PFSK-1 (cell line): ENCODE measurements around the gene DCLK2.

Source experiments
- SIN3A ChIP-seq: IDR thresholded peaks from 2 replicates; pipeline ENCODE4 v1.6.1; 2012; ENCODE audit warnings: mild to moderate bottlenecking, low read length, moderate library complexity, borderline replicate concordance; ENCODE audit not compliant: insufficient read depth
- TF ChIP-seq, protein P1 (sequence below), 2 experiments: IDR thresholded peaks; 2 replicates each; pipeline versions ENCODE4 v1.6.1 to v1.8.0; 2011 to 2012; ENCODE audit warnings: low read depth in 2 of 2, low read length in 2 of 2, control low read depth in 1 of 2, inconsistent platforms in 1 of 2, mild to moderate bottlenecking in 1 of 2, moderate library complexity in 1 of 2; ENCODE audit not compliant: insufficient read depth in 1 of 2

DNA sequence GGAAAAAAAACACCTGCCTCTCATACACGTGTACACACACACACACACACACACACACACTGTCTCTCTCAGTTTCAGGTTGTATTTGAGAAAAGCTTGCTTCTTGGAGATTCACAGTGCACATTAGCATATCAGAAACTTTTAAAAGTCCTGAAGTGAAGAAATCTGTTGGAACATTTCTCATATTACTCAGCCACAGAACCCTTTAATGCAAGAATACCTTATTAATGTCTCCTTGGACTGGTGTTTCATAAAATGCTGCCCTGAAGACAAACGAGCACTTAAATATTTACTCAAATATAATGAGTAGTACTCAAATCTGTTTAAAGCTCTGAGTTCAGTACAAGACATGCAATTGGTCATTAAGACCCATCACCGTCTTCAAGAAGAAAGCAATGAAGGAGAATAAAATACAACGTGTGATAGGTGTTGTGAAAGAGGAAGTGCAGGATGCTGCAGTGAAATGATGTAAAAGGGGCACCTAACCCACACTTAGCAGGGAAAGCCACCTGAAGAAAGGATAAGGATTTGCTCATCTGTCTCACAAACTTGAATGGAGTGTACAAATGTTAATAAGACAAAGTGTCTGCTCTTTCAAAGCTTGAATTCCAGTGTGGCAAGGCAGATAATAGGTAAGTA is 57.0 kb downstream of the DCLK2 start:
- TF ChIP-seq, protein P1, sequence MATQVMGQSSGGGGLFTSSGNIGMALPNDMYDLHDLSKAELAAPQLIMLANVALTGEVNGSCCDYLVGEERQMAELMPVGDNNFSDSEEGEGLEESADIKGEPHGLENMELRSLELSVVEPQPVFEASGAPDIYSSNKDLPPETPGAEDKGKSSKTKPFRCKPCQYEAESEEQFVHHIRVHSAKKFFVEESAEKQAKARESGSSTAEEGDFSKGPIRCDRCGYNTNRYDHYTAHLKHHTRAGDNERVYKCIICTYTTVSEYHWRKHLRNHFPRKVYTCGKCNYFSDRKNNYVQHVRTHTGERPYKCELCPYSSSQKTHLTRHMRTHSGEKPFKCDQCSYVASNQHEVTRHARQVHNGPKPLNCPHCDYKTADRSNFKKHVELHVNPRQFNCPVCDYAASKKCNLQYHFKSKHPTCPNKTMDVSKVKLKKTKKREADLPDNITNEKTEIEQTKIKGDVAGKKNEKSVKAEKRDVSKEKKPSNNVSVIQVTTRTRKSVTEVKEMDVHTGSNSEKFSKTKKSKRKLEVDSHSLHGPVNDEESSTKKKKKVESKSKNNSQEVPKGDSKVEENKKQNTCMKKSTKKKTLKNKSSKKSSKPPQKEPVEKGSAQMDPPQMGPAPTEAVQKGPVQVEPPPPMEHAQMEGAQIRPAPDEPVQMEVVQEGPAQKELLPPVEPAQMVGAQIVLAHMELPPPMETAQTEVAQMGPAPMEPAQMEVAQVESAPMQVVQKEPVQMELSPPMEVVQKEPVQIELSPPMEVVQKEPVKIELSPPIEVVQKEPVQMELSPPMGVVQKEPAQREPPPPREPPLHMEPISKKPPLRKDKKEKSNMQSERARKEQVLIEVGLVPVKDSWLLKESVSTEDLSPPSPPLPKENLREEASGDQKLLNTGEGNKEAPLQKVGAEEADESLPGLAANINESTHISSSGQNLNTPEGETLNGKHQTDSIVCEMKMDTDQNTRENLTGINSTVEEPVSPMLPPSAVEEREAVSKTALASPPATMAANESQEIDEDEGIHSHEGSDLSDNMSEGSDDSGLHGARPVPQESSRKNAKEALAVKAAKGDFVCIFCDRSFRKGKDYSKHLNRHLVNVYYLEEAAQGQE (IDR thresholded peaks at IDR 0.05; ENCODE audit: insufficient read depth in 1 of 2, low read depth in 2 of 2, low read length in 2 of 2) = no peak
- TF ChIP-seq SIN3A = no peak
